Fibroblast of lung (primary cell): ENCODE data around the gene GNAO1. TPM values are rescaled to one million over a fixed set of nuclear protein-coding genes. Genes with fewer than 3 reads are reported as not detected.
"Not testable (repeated sequence)": the region's sequence is repeated elsewhere in the genome, so short reads cannot be mapped to it uniquely, and the experiment has no call there.

Experiments used
- DNase-seq, 2 donors: peaks; one replicate each; pipeline versions ENCODE4 v3.0.0 to v3.0.0-alpha.2; 2010; ENCODE audit warnings: low read depth in 2 of 2
- H2AFZ ChIP-seq: 2 replicates; pipeline ENCODE4 v1.5.1; 2012; ENCODE audit warnings: low read length, control low read depth, inconsistent platforms
- H3K27ac ChIP-seq: 2 replicates; pipeline ENCODE4 v1.5.1; 2011; ENCODE audit warnings: low read length, control low read depth; ENCODE audit not compliant: insufficient read depth
- H3K27me3 ChIP-seq: 2 replicates; pipeline ENCODE4 v1.5.1; 2011; ENCODE audit warnings: mild to moderate bottlenecking, low read length; ENCODE audit not compliant: control insufficient read depth, insufficient read depth
- H3K36me3 ChIP-seq: 2 replicates; pipeline ENCODE4 v1.5.1; 2011; ENCODE audit warnings: low read length; ENCODE audit not compliant: control insufficient read depth, insufficient read depth
- H3K4me1 ChIP-seq: 2 replicates; pipeline ENCODE4 v1.5.1; 2011; ENCODE audit warnings: low read length; ENCODE audit not compliant: control insufficient read depth, insufficient read depth; ENCODE audit errors: extremely low read depth
- H3K4me2 ChIP-seq: 2 replicates; pipeline ENCODE4 v1.5.1; 2011; ENCODE audit warnings: low read length, control low read depth; ENCODE audit not compliant: insufficient read depth; ENCODE audit errors: extremely low read depth
- H3K4me3 ChIP-seq, 4 experiments: fragments of 200-600 bp in 1 of 4; sonication (generic) in 1 of 4; replicated peaks in 1 of 4; 2 replicates each; pipeline ENCODE4 v1.5.1; 2011 to 2016; ENCODE audit warnings: low read length in 4 of 4, low read depth in 3 of 4, mild to moderate bottlenecking in 3 of 4, control low read depth in 2 of 4, inconsistent platforms in 1 of 4, mixed read lengths in 1 of 4; ENCODE audit not compliant: insufficient read depth in 1 of 4; ENCODE audit errors: control extremely low read depth in 1 of 4
- H3K79me2 ChIP-seq: 2 replicates; pipeline ENCODE4 v1.5.1; 2012; ENCODE audit warnings: mild to moderate bottlenecking, low read length, inconsistent platforms; ENCODE audit not compliant: control insufficient read depth, insufficient read depth
- H3K9ac ChIP-seq: 2 replicates; pipeline ENCODE4 v1.5.1; 2011; ENCODE audit warnings: mild to moderate bottlenecking, low read length, control low read depth; ENCODE audit not compliant: insufficient read depth
- H3K9me3 ChIP-seq: 2 replicates; pipeline ENCODE4 v1.5.1; 2012; ENCODE audit warnings: low read depth, low read length; ENCODE audit not compliant: control insufficient read depth, insufficient read depth
- H4K20me1 ChIP-seq: 2 replicates; pipeline ENCODE4 v1.5.1; 2011; ENCODE audit warnings: low read length; ENCODE audit not compliant: control insufficient read depth, insufficient read depth; ENCODE audit errors: extremely low read depth
- EZH2 ChIP-seq: IDR thresholded peaks from 2 replicates; pipeline ENCODE4 v1.5.1; 2012; ENCODE audit warnings: low read length, control low read depth, mild to moderate bottlenecking; ENCODE audit errors: missing control alignments
- polyA plus RNA-seq, 2 donors: library from polyadenylated mRNA; depleted of rRNA in 1 of 2; stranded (reverse) in 1 of 2; unstranded in 1 of 2; fragments of >200 nt; gene quantifications; 2 replicates each; pipeline ENCODE4 v1.2.1, GENCODE V29; 2011 to 2012; ENCODE audit warnings: missing spikeins in 1 of 2
- total RNA-seq: library from RNA; depleted of rRNA; stranded (reverse); fragments of >200 nt; gene quantifications from 2 replicates; pipeline ENCODE4 v1.2.1, GENCODE V29; 2014
- TF ChIP-seq, protein P1 (sequence below), 2 donors: IDR thresholded peaks in 1 of 2; conservative IDR thresholded peaks in 1 of 2; 1 replicate in 1 of 2; 2 replicates in 1 of 2; pipeline ENCODE4 v1.5.1; 2011 to 2012; ENCODE audit warnings: low read length in 2 of 2, control low read depth in 1 of 2, inconsistent platforms in 1 of 2, low read depth in 1 of 2, mild to moderate bottlenecking in 1 of 2

The GNAO1 gene
- total and polyA plus RNA-seq, 2 donors (not counting 1 experiment from before 2014, with no cell fraction given) = 0.14 to 0.17 TPM

- H3K4me3 ChIP-seq = no peak overlapping the region
- H2AFZ ChIP-seq = no peak overlapping the region
- peak overlapping the region; percentile 90 for H3K27ac ChIP-seq
- peak; percentile 88 to 99 for DNase-seq
- TF ChIP-seq, protein P1, sequence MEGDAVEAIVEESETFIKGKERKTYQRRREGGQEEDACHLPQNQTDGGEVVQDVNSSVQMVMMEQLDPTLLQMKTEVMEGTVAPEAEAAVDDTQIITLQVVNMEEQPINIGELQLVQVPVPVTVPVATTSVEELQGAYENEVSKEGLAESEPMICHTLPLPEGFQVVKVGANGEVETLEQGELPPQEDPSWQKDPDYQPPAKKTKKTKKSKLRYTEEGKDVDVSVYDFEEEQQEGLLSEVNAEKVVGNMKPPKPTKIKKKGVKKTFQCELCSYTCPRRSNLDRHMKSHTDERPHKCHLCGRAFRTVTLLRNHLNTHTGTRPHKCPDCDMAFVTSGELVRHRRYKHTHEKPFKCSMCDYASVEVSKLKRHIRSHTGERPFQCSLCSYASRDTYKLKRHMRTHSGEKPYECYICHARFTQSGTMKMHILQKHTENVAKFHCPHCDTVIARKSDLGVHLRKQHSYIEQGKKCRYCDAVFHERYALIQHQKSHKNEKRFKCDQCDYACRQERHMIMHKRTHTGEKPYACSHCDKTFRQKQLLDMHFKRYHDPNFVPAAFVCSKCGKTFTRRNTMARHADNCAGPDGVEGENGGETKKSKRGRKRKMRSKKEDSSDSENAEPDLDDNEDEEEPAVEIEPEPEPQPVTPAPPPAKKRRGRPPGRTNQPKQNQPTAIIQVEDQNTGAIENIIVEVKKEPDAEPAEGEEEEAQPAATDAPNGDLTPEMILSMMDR (conservative IDR thresholded peaks at IDR 0.05 in 1 of 2, IDR thresholded peaks at IDR 0.05 in 1 of 2; ENCODE audit: low read depth in 1 of 2, low read length in 2 of 2) = no peak
- TF ChIP-seq EZH2 = no peak
- H3K4me1 ChIP-seq = peaks cover 10% of the 10 kb centered on the region
- H3K79me2 ChIP-seq = no peaks in the 10 kb centered on the region
- H3K9ac ChIP-seq = no peak overlapping the region
- H4K20me1 ChIP-seq = no peaks in the 10 kb centered on the region
- H3K27me3 ChIP-seq = no peaks in the 10 kb centered on the region
- peaks cover 7% of the 10 kb centered on the region for H3K36me3 ChIP-seq
- no peaks in the 10 kb centered on the region for H3K9me3 ChIP-seq
- H3K4me2 ChIP-seq = peak overlapping the region; percentile 59
These were observed 198.3 kb downstream of the GNAO1 start for GRCh38 chr16:56389554-56389953.

DNA sequence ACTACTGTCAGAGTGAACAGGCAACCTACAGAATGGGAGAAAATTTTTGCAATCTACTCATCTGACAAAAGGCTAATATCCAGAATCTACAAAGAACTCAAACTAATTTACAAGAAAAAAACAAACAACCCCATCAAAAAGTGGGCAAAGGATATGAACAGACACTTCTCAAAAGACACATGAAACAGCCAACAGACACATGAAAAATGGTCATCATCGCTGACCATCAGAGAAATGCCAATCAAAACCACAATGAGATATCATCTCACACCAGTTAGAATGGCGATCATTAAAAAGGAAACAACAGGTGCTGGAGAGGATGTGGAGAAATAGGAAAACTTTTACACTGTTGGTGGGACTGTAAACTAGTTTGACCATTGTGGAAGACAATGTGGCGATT lies 205.4 kb downstream of the GNAO1 start:
- H3K27ac ChIP-seq, H3K27me3 ChIP-seq, H3K79me2 ChIP-seq, DNase-seq, H2AFZ ChIP-seq, H3K4me1 ChIP-seq, H3K4me2 ChIP-seq, H3K4me3 ChIP-seq, H3K9ac ChIP-seq, H3K9me3 ChIP-seq, H4K20me1 ChIP-seq, H3K36me3 ChIP-seq: not testable (repeated sequence)

DNA sequence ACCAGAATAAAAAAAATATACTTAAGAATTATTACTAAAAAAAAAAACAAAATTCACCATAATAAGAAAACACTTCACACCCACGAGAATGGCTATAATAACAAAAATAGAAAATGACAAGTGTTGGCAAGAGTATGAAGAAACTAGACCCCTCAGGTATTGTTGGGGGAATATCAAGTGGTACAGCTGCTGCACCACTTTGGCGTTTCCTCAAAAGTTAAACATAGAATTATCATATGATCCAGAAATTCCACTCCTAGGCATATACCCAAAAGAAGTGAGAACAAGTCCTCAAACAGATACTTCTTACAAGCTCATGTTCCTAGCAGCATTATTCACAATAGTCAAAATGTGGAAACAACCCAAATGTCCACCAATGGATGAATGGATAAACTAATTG lies 207.8 kb downstream of the GNAO1 start:
- H2AFZ ChIP-seq = no peak overlapping the region
- no peaks in the 10 kb centered on the region for H3K79me2 ChIP-seq
- no peaks in the 10 kb centered on the region for H3K9me3 ChIP-seq
- no peaks in the 10 kb centered on the region for H3K4me1 ChIP-seq
- no peak for DNase-seq
- H3K27ac ChIP-seq = no peak overlapping the region
- H3K27me3 ChIP-seq = no peaks in the 10 kb centered on the region
- peaks cover 13% of the 10 kb centered on the region for H3K36me3 ChIP-seq
- no peaks in the 10 kb centered on the region for H4K20me1 ChIP-seq
- no peak overlapping the region for H3K4me3 ChIP-seq
- no peak overlapping the region for H3K4me2 ChIP-seq
- no peak for TF ChIP-seq EZH2
- TF ChIP-seq, protein P1 (conservative IDR thresholded peaks at IDR 0.05 in 1 of 2, IDR thresholded peaks at IDR 0.05 in 1 of 2; ENCODE audit: low read depth in 1 of 2, low read length in 2 of 2) = no peak
- no peak overlapping the region for H3K9ac ChIP-seq
